NT2/D1 (cell line): Measurements from ENCODE around the gene PTK6.
A peak's percentile ranks its signal among the peaks of the same experiment; 100 is the strongest.

Experiments used
- DNase-seq: peaks from one replicate; pipeline ENCODE4 v3.0.0-alpha.2; 2011; ENCODE audit warnings: low read depth, low spot score
- H3K27me3 ChIP-seq: 2 replicates; pipeline ENCODE4 v1.6.0; 2011; ENCODE audit warnings: mild to moderate bottlenecking; ENCODE audit not compliant: insufficient read length, insufficient read depth
- H3K36me3 ChIP-seq: 2 replicates; pipeline ENCODE4 v1.6.1; 2011; ENCODE audit warnings: mild to moderate bottlenecking, low read length, mixed read lengths; ENCODE audit not compliant: insufficient read depth, insufficient read length
- H3K4me1 ChIP-seq: 2 replicates; pipeline ENCODE4 v1.5.1; 2011; ENCODE audit not compliant: insufficient read depth, insufficient read length
- H3K4me3 ChIP-seq: 2 replicates; pipeline ENCODE4 v1.5.1; 2011; ENCODE audit warnings: low read depth; ENCODE audit not compliant: insufficient read length
- H3K9ac ChIP-seq: 2 replicates; pipeline ENCODE4 v1.6.0; 2011; ENCODE audit warnings: low read depth; ENCODE audit not compliant: insufficient read length
- H3K9me3 ChIP-seq: 2 replicates; pipeline ENCODE4 v1.5.1; 2011; ENCODE audit warnings: mild to moderate bottlenecking, low read length; ENCODE audit not compliant: insufficient read depth
- SUZ12 ChIP-seq: IDR thresholded peaks from 2 replicates; pipeline ENCODE4 v1.6.1; 2011; ENCODE audit not compliant: insufficient read length, insufficient read depth; ENCODE audit errors: extremely low read depth
- YY1 ChIP-seq: IDR thresholded peaks from 2 replicates; pipeline ENCODE4 v1.6.1; 2011; ENCODE audit not compliant: insufficient read length, insufficient read depth
- ZNF274 ChIP-seq: IDR thresholded peaks from 2 replicates; pipeline ENCODE4 v1.6.1; 2011; ENCODE audit warnings: mild to moderate bottlenecking, low read depth, low read length

Gene PTK6

GRCh38 chr20:63500902-63501817 is 36.0 kb downstream of the PTK6 start:
- TF ChIP-seq SUZ12 = no peak
- TF ChIP-seq YY1 = no peak
- TF ChIP-seq ZNF274 = no peak
- H3K9me3 ChIP-seq = peaks cover 10% of the 10 kb centered on the region; the same call in 1 of the 2 replicates
- H3K4me1 ChIP-seq = peaks cover 33% of the 10 kb centered on the region
- peaks cover 6% of the 10 kb centered on the region for H3K36me3 ChIP-seq
- H3K27me3 ChIP-seq = peaks cover 19% of the 10 kb centered on the region
- H3K9ac ChIP-seq = peak overlapping the region; percentile 7
- no peak overlapping the region for H3K4me3 ChIP-seq
- DNase-seq = no peak

DNA sequence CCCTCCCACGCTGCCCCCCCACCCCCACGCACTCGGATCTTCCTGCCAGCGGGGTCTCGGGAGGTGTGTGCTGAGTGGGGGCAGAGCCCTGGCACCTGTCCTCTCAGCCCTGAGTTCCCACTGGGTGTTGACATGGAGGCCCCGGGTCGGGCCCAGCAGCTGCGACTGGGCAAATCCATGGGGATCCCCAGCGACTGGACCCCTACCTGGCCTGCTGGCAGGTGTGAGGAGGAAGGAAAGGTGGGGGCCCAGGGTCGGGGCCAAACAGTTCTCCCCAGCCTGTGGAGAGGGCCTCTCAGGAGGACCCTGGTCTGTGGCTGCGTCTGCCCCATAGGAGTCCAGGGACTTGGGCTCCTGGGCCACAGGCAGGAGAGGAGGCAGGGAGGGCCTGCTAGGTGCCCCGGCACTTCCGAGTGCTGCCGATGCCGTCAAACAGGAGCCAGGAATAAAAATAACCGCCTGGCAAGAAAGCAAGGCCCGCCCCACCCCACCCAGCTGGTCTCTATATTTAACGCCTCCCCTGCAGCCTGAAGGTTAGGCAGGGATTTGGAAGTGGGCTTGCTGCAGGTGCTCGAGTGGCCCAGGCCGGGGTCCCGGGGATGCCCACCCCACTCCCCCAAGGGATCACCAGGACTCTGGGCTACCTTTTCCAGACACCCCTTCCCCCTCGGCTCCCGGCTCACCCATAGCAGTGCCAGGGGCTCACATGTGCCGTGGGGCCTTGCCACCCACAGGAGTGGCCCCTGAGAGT is 36.9 kb downstream of the PTK6 start:
- Histone ChIP-seq H3K4me1 (peaks cover 39% of the 10 kb centered on the region), H3K27me3 (peaks cover 19% of the 10 kb centered on the region), H3K36me3 (peaks cover 13% of the 10 kb centered on the region), H3K9me3 (peaks cover 8% of the 10 kb centered on the region; the same call in 1 of the 2 replicates), H3K4me3 (no peak overlapping the region), H3K9ac (peak overlapping the region; percentile 26)
- no peak for DNase-seq
- TF ChIP-seq SUZ12 (no peak), ZNF274 (no peak)

DNA sequence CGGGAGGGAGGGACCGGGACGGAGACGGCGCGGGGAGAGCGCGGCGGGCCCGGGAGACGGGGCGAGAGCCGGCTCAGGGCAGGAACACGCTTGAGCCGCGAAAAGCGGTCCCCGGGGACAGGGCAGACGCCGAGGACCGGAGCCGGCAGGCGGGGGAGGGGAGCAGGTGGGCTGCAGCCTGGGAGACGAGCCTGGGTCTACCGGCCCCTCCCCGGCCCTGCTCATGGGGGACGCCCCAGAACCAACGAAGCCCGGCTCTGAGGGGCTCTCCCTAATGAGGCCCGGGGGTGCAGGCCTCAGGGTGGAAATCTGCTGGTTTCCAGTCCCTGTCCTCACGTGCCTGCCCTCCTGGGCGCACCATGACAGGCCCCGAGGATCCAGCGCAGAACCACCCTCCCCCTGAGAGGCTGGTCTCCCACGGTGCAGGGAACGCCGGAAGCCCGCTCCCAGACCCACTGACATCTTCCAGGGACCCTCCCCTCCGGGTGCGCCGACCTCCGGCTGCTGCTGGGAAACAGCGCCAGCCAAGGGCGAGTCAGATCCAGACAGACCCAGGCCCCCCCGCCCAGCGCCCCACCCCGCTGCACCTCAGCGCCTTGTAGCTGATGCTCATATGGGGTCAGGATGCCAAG is 37.7 kb downstream of the PTK6 start:
- Histone ChIP-seq H3K9ac (peak overlapping the region; percentile 80), H3K36me3 (peaks cover 21% of the 10 kb centered on the region), H3K9me3 (no peaks in the 10 kb centered on the region), H3K27me3 (peaks cover 19% of the 10 kb centered on the region), H3K4me1 (peaks cover 41% of the 10 kb centered on the region), H3K4me3 (peak overlapping the region; percentile 53)
- TF ChIP-seq ZNF274 (no peak), SUZ12 (no peak), YY1 (no peak)
- no peak for DNase-seq

- H3K4me1 ChIP-seq = peaks cover 41% of the 10 kb centered on the region
- peak within 1 kb of the TSS; percentile 72 for H3K4me3 ChIP-seq
- peak within 1 kb of the TSS; percentile 80 for H3K9ac ChIP-seq
- no peaks in the 10 kb centered on the region for H3K9me3 ChIP-seq
- TF ChIP-seq ZNF274 (no peak), SUZ12 (no peak), YY1 (no peak)
- peaks cover 27% of the 10 kb centered on the region for H3K36me3 ChIP-seq
- DNase-seq = no peak
- H3K27me3 ChIP-seq = peaks cover 19% of the 10 kb centered on the region
Measured at GRCh38 chr20:63498960-63499337, 38.2 kb downstream of the PTK6 start, which contains the start of gene EEF1A2. Gene EEF1A2, minus strand, starts transcription at chr20:63499083. Its CDS starts 1,320 bp downstream, at chr20:63497763.

GRCh38 chr20:63497946-63498935 is 38.9 kb downstream of the PTK6 start:
- no peak for DNase-seq
- peaks cover 19% of the 10 kb centered on the region for H3K27me3 ChIP-seq
- TF ChIP-seq SUZ12 = no peak
- no peak for TF ChIP-seq YY1
- no peak for TF ChIP-seq ZNF274
- H3K4me1 ChIP-seq = peaks cover 41% of the 10 kb centered on the region
- peak overlapping the region; percentile 76 for H3K9ac ChIP-seq
- H3K4me3 ChIP-seq = peak overlapping the region; percentile 72
- peaks cover 34% of the 10 kb centered on the region for H3K36me3 ChIP-seq
- H3K9me3 ChIP-seq = no peaks in the 10 kb centered on the region

DNA sequence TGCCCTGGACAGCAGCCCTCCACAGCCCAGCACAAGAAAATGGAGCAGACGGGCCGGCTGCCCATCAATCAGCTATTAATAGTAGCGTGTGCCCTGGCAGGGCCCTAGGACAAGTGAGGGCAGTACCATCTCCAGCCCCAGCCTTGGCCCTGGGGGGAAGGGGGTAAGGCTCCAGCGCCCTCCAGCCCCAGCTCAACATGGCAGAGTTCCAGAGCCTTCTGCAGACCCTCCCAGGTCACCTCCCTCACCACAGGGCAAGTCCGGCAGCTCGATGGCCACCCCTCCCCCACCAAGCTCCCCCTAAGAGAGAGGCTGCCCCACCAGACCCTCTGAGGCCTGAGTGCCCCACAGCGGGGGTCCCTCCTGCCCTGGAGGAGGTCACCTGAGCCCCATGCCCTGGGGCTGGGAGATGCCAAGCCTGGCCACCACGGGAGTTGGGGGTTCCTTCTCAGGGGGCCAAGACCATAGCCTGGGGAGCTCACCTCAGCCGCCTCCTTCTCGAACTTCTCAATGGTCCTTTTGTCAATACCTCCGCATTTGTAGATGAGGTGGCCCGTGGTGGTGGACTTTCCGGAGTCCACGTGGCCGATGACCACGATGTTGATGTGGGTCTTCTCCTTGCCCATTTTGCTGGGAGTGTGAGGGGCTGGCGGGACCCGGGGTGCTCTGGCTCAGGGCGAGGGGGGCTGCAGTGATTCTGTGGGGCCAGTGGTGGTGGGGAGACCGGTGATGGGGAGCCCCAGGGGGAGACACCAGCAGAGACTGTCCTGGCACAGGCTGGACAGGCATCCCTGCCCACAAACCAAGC is 39.8 kb downstream of the PTK6 start:
- no peak for DNase-seq
- Histone ChIP-seq H3K9ac (peak overlapping the region; percentile 76), H3K9me3 (no peaks in the 10 kb centered on the region), H3K4me1 (peaks cover 34% of the 10 kb centered on the region), H3K4me3 (peak overlapping the region; percentile 72), H3K36me3 (peaks cover 43% of the 10 kb centered on the region), H3K27me3 (peaks cover 19% of the 10 kb centered on the region)
- TF ChIP-seq ZNF274 (no peak), YY1 (no peak), SUZ12 (no peak)
